ENCODE results near the gene PROP1.

The PROP1 gene

GRCh38 chr5:177984584-177985206 lies 11.3 kb downstream of the PROP1 start:
- Histone ChIP-seq H3K4me1 (ENCODE audit: control insufficient read depth, insufficient read depth, low read depth, low read length) (no peaks in the 10 kb centered on the region), H2BK5ac (ENCODE audit: low read depth, low read length, poor library complexity, severe bottlenecking) (no peak overlapping the region), H2BK120ac (ENCODE audit: low read depth, low read length) (no peak overlapping the region), H2AK5ac (ENCODE audit: low read length, severe bottlenecking) (no peak overlapping the region), H3K27ac (ENCODE audit: low read length, poor library complexity, severe bottlenecking) (no peak overlapping the region), H2BK12ac (ENCODE audit: low read length in 2 of 2) (no peak overlapping the region), H3K18ac (ENCODE audit: low read depth in 1 of 2, low read length in 2 of 2) (no peak overlapping the region), H3K14ac (ENCODE audit: low read length in 2 of 2) (no peak overlapping the region), H4K91ac (ENCODE audit: low read length) (no peak overlapping the region), H4K8ac (ENCODE audit: low read length) (no peak overlapping the region), H3K4ac (ENCODE audit: low read depth in 1 of 2, low read length in 2 of 2) (no peak overlapping the region), H3K36me3 (ENCODE audit: control insufficient read depth in 1 of 2, insufficient read depth in 2 of 2, low read depth in 1 of 2, low read length in 2 of 2) (no peaks in the 10 kb centered on the region), H3K4me3 (ENCODE audit: insufficient read depth in 1 of 2, low read depth in 1 of 2, low read length in 2 of 2) (peak overlapping the region in 1 of 2 experiments; percentile 24), H2BK15ac (ENCODE audit: low read depth, poor library complexity, severe bottlenecking) (no peak overlapping the region), H3K9me3 (ENCODE audit: control insufficient read depth, low read length) (no peaks in the 10 kb centered on the region), H3K9ac (ENCODE audit: low read length) (no peak overlapping the region), H3K27me3 (ENCODE audit: control insufficient read depth in 1 of 2, insufficient read depth in 1 of 2, low read length in 2 of 2) (peaks cover 0 to 67% of the 10 kb centered on the region in 2 experiments), H3K79me1 (replicated peaks; ENCODE audit: low read length, poor library complexity, severe bottlenecking) (no peaks in the 10 kb centered on the region), H3K23ac (ENCODE audit: low read length in 2 of 2) (no peak overlapping the region), H3K4me2 (ENCODE audit: low read length, poor library complexity, severe bottlenecking) (no peak overlapping the region), H2AFZ (ENCODE audit: low read depth, low read length) (no peak overlapping the region)
- no peak for DNase-seq
- 93% methylated on average over 47 of the region's 47 CpGs for WGBS

GRCh38 chr5:177983763-177984583 lies 12.1 kb downstream of the PROP1 start:
- Histone ChIP-seq H4K91ac (ENCODE audit: low read length) (no peak overlapping the region), H3K4me3 (ENCODE audit: insufficient read depth in 1 of 2, low read depth in 1 of 2, low read length in 2 of 2) (no peak overlapping the region), H3K4me2 (ENCODE audit: low read length, poor library complexity, severe bottlenecking) (no peak overlapping the region), H2BK12ac (ENCODE audit: low read length in 2 of 2) (no peak overlapping the region), H4K8ac (ENCODE audit: low read length) (no peak overlapping the region), H2BK15ac (ENCODE audit: low read depth, poor library complexity, severe bottlenecking) (no peak overlapping the region), H2BK120ac (ENCODE audit: low read depth, low read length) (no peak overlapping the region), H3K27me3 (ENCODE audit: control insufficient read depth in 1 of 2, insufficient read depth in 1 of 2, low read length in 2 of 2) (peaks cover 0 to 65% of the 10 kb centered on the region in 2 experiments), H3K23ac (ENCODE audit: low read length in 2 of 2) (no peak overlapping the region), H3K14ac (ENCODE audit: low read length in 2 of 2) (no peak overlapping the region), H3K36me3 (ENCODE audit: control insufficient read depth in 1 of 2, insufficient read depth in 2 of 2, low read depth in 1 of 2, low read length in 2 of 2) (no peaks in the 10 kb centered on the region), H3K9me3 (ENCODE audit: control insufficient read depth, low read length) (no peaks in the 10 kb centered on the region), H3K18ac (ENCODE audit: low read depth in 1 of 2, low read length in 2 of 2) (no peak overlapping the region), H2AFZ (ENCODE audit: low read depth, low read length) (no peak overlapping the region), H2AK5ac (ENCODE audit: low read length, severe bottlenecking) (no peak overlapping the region), H3K79me1 (replicated peaks; ENCODE audit: low read length, poor library complexity, severe bottlenecking) (no peaks in the 10 kb centered on the region), H3K4ac (ENCODE audit: low read depth in 1 of 2, low read length in 2 of 2) (no peak overlapping the region), H3K9ac (ENCODE audit: low read length) (no peak overlapping the region), H2BK5ac (ENCODE audit: low read depth, low read length, poor library complexity, severe bottlenecking) (no peak overlapping the region), H3K27ac (ENCODE audit: low read length, poor library complexity, severe bottlenecking) (no peak overlapping the region), H3K4me1 (ENCODE audit: control insufficient read depth, insufficient read depth, low read depth, low read length) (no peaks in the 10 kb centered on the region)
- no peak for DNase-seq
- 90% methylated on average over 46 of the region's 46 CpGs for WGBS

- Histone ChIP-seq H3K36me3 (ENCODE audit: control insufficient read depth in 1 of 2, insufficient read depth in 2 of 2, low read depth in 1 of 2, low read length in 2 of 2) (no peaks in the 10 kb centered on the region), H2BK15ac (ENCODE audit: low read depth, poor library complexity, severe bottlenecking) (no peak overlapping the region), H3K23ac (ENCODE audit: low read length in 2 of 2) (no peak overlapping the region), H3K9me3 (ENCODE audit: control insufficient read depth, low read length) (no peaks in the 10 kb centered on the region), H3K27me3 (ENCODE audit: control insufficient read depth in 1 of 2, insufficient read depth in 1 of 2, low read length in 2 of 2) (peaks cover 0 to 65% of the 10 kb centered on the region in 2 experiments), H2BK5ac (ENCODE audit: low read depth, low read length, poor library complexity, severe bottlenecking) (no peak overlapping the region), H3K9ac (ENCODE audit: low read length) (no peak overlapping the region), H3K14ac (ENCODE audit: low read length in 2 of 2) (no peak overlapping the region), H2AFZ (ENCODE audit: low read depth, low read length) (no peak overlapping the region), H3K27ac (ENCODE audit: low read length, poor library complexity, severe bottlenecking) (no peak overlapping the region), H3K79me1 (replicated peaks; ENCODE audit: low read length, poor library complexity, severe bottlenecking) (no peaks in the 10 kb centered on the region), H4K8ac (ENCODE audit: low read length) (no peak overlapping the region), H3K4me3 (ENCODE audit: insufficient read depth in 1 of 2, low read depth in 1 of 2, low read length in 2 of 2) (no peak overlapping the region), H3K4ac (ENCODE audit: low read depth in 1 of 2, low read length in 2 of 2) (no peak overlapping the region), H3K4me1 (ENCODE audit: control insufficient read depth, insufficient read depth, low read depth, low read length) (no peaks in the 10 kb centered on the region), H2BK120ac (ENCODE audit: low read depth, low read length) (no peak overlapping the region), H3K18ac (ENCODE audit: low read depth in 1 of 2, low read length in 2 of 2) (no peak overlapping the region), H4K91ac (ENCODE audit: low read length) (no peak overlapping the region), H3K4me2 (ENCODE audit: low read length, poor library complexity, severe bottlenecking) (no peak overlapping the region), H2BK12ac (ENCODE audit: low read length in 2 of 2) (no peak overlapping the region), H2AK5ac (ENCODE audit: low read length, severe bottlenecking) (no peak overlapping the region)
- DNase-seq = no peak
- WGBS = 85% methylated on average over 5 of the region's 5 CpGs
Measured at GRCh38 chr5:177982956-177983355, 13.1 kb downstream of the PROP1 start.

GRCh38 chr5:177982072-177982727 lies 13.8 kb downstream of the PROP1 start:
- Histone ChIP-seq H3K27ac (ENCODE audit: low read length, poor library complexity, severe bottlenecking) (no peak overlapping the region), H3K27me3 (ENCODE audit: control insufficient read depth in 1 of 2, insufficient read depth in 1 of 2, low read length in 2 of 2) (peaks cover 0 to 61% of the 10 kb centered on the region in 2 experiments), H3K79me1 (replicated peaks; ENCODE audit: low read length, poor library complexity, severe bottlenecking) (no peaks in the 10 kb centered on the region), H3K18ac (ENCODE audit: low read depth in 1 of 2, low read length in 2 of 2) (no peak overlapping the region), H2BK120ac (ENCODE audit: low read depth, low read length) (no peak overlapping the region), H3K36me3 (ENCODE audit: control insufficient read depth in 1 of 2, insufficient read depth in 2 of 2, low read depth in 1 of 2, low read length in 2 of 2) (no peaks in the 10 kb centered on the region), H2BK5ac (ENCODE audit: low read depth, low read length, poor library complexity, severe bottlenecking) (no peak overlapping the region), H2AK5ac (ENCODE audit: low read length, severe bottlenecking) (no peak overlapping the region), H2BK15ac (ENCODE audit: low read depth, poor library complexity, severe bottlenecking) (no peak overlapping the region), H2BK12ac (ENCODE audit: low read length in 2 of 2) (no peak overlapping the region), H3K4me1 (ENCODE audit: control insufficient read depth, insufficient read depth, low read depth, low read length) (no peaks in the 10 kb centered on the region), H2AFZ (ENCODE audit: low read depth, low read length) (no peak overlapping the region), H3K9me3 (ENCODE audit: control insufficient read depth, low read length) (no peaks in the 10 kb centered on the region), H3K4me2 (ENCODE audit: low read length, poor library complexity, severe bottlenecking) (no peak overlapping the region), H3K14ac (ENCODE audit: low read length in 2 of 2) (no peak overlapping the region), H3K9ac (ENCODE audit: low read length) (no peak overlapping the region), H3K4me3 (ENCODE audit: insufficient read depth in 1 of 2, low read depth in 1 of 2, low read length in 2 of 2) (no peak overlapping the region), H3K23ac (ENCODE audit: low read length in 2 of 2) (no peak overlapping the region), H4K8ac (ENCODE audit: low read length) (no peak overlapping the region), H3K4ac (ENCODE audit: low read depth in 1 of 2, low read length in 2 of 2) (no peak overlapping the region), H4K91ac (ENCODE audit: low read length) (no peak overlapping the region)
- 49% methylated on average over 17 of the region's 17 CpGs for WGBS
- no peak for DNase-seq

All from mesenchymal stem cell (in vitro differentiated cells and primary cell).